Stromal cell of bone marrow (primary cell): ENCODE data around the gene NPEPL1.
"Not testable (repeated sequence)": the region's sequence is repeated elsewhere in the genome, so short reads cannot be mapped to it uniquely, and the experiment has no call there.

Experiments
- DNase-seq: peaks from one replicate; pipeline ENCODE4 v3.0.0-alpha.2; 2012; ENCODE audit warnings: low read depth

The NPEPL1 gene

GRCh38 chr20:58741384-58741783 is 48.8 kb downstream of the NPEPL1 start:
- DNase-seq = no peak

GRCh38 chr20:58742668-58743566 is 50.3 kb downstream of the NPEPL1 start:
- no peak for DNase-seq

- DNase-seq = no peak
Observed at GRCh38 chr20:58743929-58744534, 51.4 kb downstream of the NPEPL1 start.

- DNase-seq = no peak
Observed at GRCh38 chr20:58744836-58745235, 52.2 kb downstream of the NPEPL1 start.

GRCh38 chr20:58745391-58745790 is 52.8 kb downstream of the NPEPL1 start:
- DNase-seq = no peak

- DNase-seq = peak; percentile 11
Observed at GRCh38 chr20:58746620-58747019, 54.0 kb downstream of the NPEPL1 start.

- DNase-seq = no peak
Observed at GRCh38 chr20:58747211-58747610, 54.6 kb downstream of the NPEPL1 start.

- no peak for DNase-seq
Observed at GRCh38 chr20:58748618-58749017, 56.0 kb downstream of the NPEPL1 start.

GRCh38 chr20:58749098-58749769 is 56.6 kb downstream of the NPEPL1 start:
- no peak for DNase-seq

- DNase-seq = no peak
Observed at GRCh38 chr20:58749979-58750378, 57.4 kb downstream of the NPEPL1 start.

GRCh38 chr20:58750706-58751105 is 58.1 kb downstream of the NPEPL1 start:
- not testable (repeated sequence) for DNase-seq

- DNase-seq = no peak
Observed at GRCh38 chr20:58751979-58752378, 59.4 kb downstream of the NPEPL1 start.

GRCh38 chr20:58752565-58752964 is 60.0 kb downstream of the NPEPL1 start:
- no peak for DNase-seq

GRCh38 chr20:58753267-58753921 is 60.8 kb downstream of the NPEPL1 start:
- no peak for DNase-seq

- DNase-seq = no peak
Observed at GRCh38 chr20:58753922-58754551, 61.4 kb downstream of the NPEPL1 start.

GRCh38 chr20:58754584-58754983 is 62.0 kb downstream of the NPEPL1 start:
- no peak for DNase-seq

- no peak for DNase-seq
Observed at GRCh38 chr20:58755062-58755697, 62.6 kb downstream of the NPEPL1 start.

- no peak for DNase-seq
Observed at GRCh38 chr20:58755766-58756449, 63.3 kb downstream of the NPEPL1 start.

- no peak for DNase-seq
Observed at GRCh38 chr20:58756450-58756775, 63.8 kb downstream of the NPEPL1 start.

GRCh38 chr20:58757647-58758046 is 65.0 kb downstream of the NPEPL1 start:
- DNase-seq = not testable (repeated sequence)

GRCh38 chr20:58759947-58760346 is 67.3 kb downstream of the NPEPL1 start:
- DNase-seq = no peak
